PC-3 (cell line): ENCODE data around the gene CD276. TPM values are rescaled to one million over a fixed set of nuclear protein-coding genes. Genes with fewer than 3 reads are reported as not detected.

ENCODE experiments used
- ATAC-seq: fragments of 200-7000 bp; cut with Tn5 transposase; 2 replicates; pipeline ENCODE4 v1.9.1; 2020; ENCODE audit warnings: mild to moderate bottlenecking, moderate library complexity
- BruUV-seq: library from RNA; stranded (reverse); fragments of 400-500 nt; replicated peaks from 2 replicates; lab custom pipeline; 2021; lab: Mats Ljungman, UMichigan
- CTCF ChIA-PET: fragments of 300-600 bp; sonication (Branson Sonifier 250); formaldehyde crosslinking; loops from one replicate; lab custom pipeline; 2022; ENCODE audit warnings: antibody characterized with exemption; lab: Charles Lee
- POLR2A ChIA-PET: fragments of 300-600 bp; sonication (Branson Sonifier 250); formaldehyde crosslinking; loops from one replicate; lab custom pipeline; 2022; ENCODE audit warnings: antibody characterized with exemption; ENCODE audit not compliant: unreplicated experiment; lab: Charles Lee
- DNase-seq: peaks from one replicate; pipeline ENCODE4 v3.0.0-alpha.2; 2015
- H2AFZ ChIP-seq: fragments of 300-600 bp; sonication (generic); 2 replicates; pipeline ENCODE4 v1.6.0; 2016; ENCODE audit warnings: antibody characterized with exemption, low read length
- H3F3A ChIP-seq: fragments of 300-600 bp; sonication (generic); one replicate; pipeline ENCODE4 v1.6.0; 2017; ENCODE audit warnings: antibody characterized with exemption, low read length, control low read depth, mild to moderate bottlenecking; ENCODE audit not compliant: unreplicated experiment
- H3K27ac ChIP-seq: fragments of 300-600 bp; sonication (generic); 2 replicates; pipeline ENCODE4 v1.5.1; 2016; ENCODE audit warnings: mild to moderate bottlenecking, low read length
- H3K27me3 ChIP-seq: fragments of 300-600 bp; sonication (generic); 2 replicates; pipeline ENCODE4 v1.6.1; 2016; ENCODE audit warnings: low read length, mixed read lengths
- H3K36me3 ChIP-seq: fragments of 300-600 bp; sonication (generic); 2 replicates; pipeline ENCODE4 v1.6.1; 2016; ENCODE audit warnings: low read depth, mixed run types, low read length, mixed read lengths
- H3K4me1 ChIP-seq: fragments of 300-600 bp; sonication (generic); 2 replicates; pipeline ENCODE4 v1.5.1; 2016; ENCODE audit warnings: low read length; ENCODE audit not compliant: insufficient read depth
- H3K4me2 ChIP-seq: fragments of 300-600 bp; sonication (generic); 2 replicates; pipeline ENCODE4 v1.6.0; 2016; ENCODE audit warnings: low read length
- H3K4me3 ChIP-seq: fragments of 300-600 bp; sonication (generic); 2 replicates; pipeline ENCODE4 v1.5.1; 2016; ENCODE audit warnings: mild to moderate bottlenecking, low read length, mixed read lengths
- H3K79me2 ChIP-seq: fragments of 300-600 bp; sonication (generic); 2 replicates; pipeline ENCODE4 v1.6.1; 2017; ENCODE audit warnings: low read length, mixed read lengths
- H3K9ac ChIP-seq: fragments of 300-600 bp; sonication (generic); 2 replicates; pipeline ENCODE4 v1.6.0; 2016; ENCODE audit warnings: mild to moderate bottlenecking, low read length
- H3K9me2 ChIP-seq: fragments of 300-600 bp; sonication (generic); replicated peaks from 2 replicates; pipeline ENCODE4 v1.6.1; 2016; ENCODE audit warnings: mixed run types, low read length, mixed read lengths
- H3K9me3 ChIP-seq: fragments of 300-600 bp; sonication (generic); 2 replicates; pipeline ENCODE4 v1.6.1; 2016; ENCODE audit warnings: low read length, mixed read lengths
- H4K20me1 ChIP-seq: fragments of 300-600 bp; sonication (generic); 2 replicates; pipeline ENCODE4 v1.6.1; 2016; ENCODE audit warnings: low read length, mixed read lengths
- CTCF ChIP-seq: fragments of 300-600 bp; sonication (generic); conservative IDR thresholded peaks from 2 replicates; pipeline ENCODE4 v1.5.1; 2017; ENCODE audit warnings: antibody characterized with exemption, low read depth, mild to moderate bottlenecking, low read length
- EZH2 ChIP-seq: fragments of 300-600 bp; sonication (generic); IDR thresholded peaks from one replicate; pipeline ENCODE4 v1.6.1; 2017; ENCODE audit warnings: antibody characterized with exemption, mild to moderate bottlenecking, low read length; ENCODE audit not compliant: unreplicated experiment
- EZH2phosphoT487 ChIP-seq: fragments of 300-600 bp; sonication (generic); IDR thresholded peaks from 2 replicates; pipeline ENCODE4 v1.6.1; 2018; ENCODE audit warnings: mild to moderate bottlenecking, antibody characterized with exemption, low read length, borderline replicate concordance
- intact Hi-C: fragments of 100-400 bp; cut with micrococcal nuclease; formaldehyde crosslinking; loops from 2 replicates; pipeline ENCODE4 v1.9.0; 2023
- total RNA-seq: library from RNA; depleted of rRNA; stranded (reverse); fragments of >200 nt; gene quantifications from 2 replicates; pipeline ENCODE4 v1.2.3, GENCODE V29; 2014

The CD276 gene
- total RNA-seq, 1 experiment from 2014 or later, result 85.3 TPM

DNA sequence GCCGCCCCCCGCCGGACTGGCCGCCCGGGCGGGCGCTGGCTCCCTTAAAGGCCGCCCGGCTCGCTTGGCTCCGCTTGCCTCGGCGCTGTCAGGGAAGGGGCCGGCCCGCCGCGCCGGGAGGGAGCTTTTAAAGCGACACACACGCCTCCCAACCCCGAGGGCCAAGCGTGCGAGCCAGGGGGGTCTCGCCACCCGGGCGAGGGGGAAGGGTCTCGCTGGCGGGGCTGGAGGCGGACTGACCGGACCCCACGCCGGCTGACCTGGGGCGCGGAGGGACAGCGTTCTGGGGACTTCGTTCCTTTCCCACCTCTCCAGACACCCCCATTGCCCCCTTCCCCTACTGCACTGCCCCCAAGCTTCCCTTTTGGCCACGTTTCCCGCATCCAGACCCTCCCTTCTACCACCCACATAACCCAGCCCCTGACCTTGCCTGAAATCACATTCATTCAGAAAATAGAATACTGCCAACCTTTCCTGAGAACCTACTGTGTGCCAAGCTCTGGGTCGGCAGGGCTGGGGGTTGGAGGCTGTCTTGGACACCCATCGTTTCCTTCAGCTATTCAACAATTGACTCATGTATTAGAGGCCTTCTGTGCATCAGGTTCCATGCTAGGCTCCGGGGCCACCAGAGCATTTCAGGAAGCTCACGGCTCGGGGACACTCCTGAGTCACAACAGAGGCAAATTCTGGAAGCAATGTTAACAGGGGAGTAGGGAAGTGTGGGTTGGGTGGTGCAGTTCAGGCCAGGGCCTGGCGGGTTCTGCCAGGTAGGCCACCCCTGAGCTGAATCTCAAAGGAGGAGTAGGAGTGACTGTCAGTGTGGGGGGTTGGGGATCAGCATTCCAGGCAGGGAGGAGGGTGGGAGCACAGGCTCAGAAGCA is 69.3 kb downstream of the CD276 start, which contains the start of gene INSYN1:
TSS of gene INSYN1 (minus strand) at position 102 of the 881 bp plus-strand sequence. CDS start 2,221 bp downstream, outside the sequence.
- no peaks in the 10 kb centered on the region for H3K36me3 ChIP-seq
- H3K4me3 ChIP-seq, result peak within 1 kb of the TSS; percentile 30; the same call in 1 of the 2 replicates
- peak within 1 kb of the TSS; percentile 17; the same call in 1 of the 2 replicates for H3K4me2 ChIP-seq
- no peak within 1 kb of the TSS for H3K27ac ChIP-seq
- no peak for DNase-seq
- TF ChIP-seq EZH2phosphoT487 (no peak), EZH2 (no peak), CTCF (no peak)
- H3K27me3 ChIP-seq, result peaks cover 60% of the 10 kb centered on the region
- no peaks in the 10 kb centered on the region for H3K4me1 ChIP-seq
- no peaks in the 10 kb centered on the region for H3F3A ChIP-seq
- no peak for ATAC-seq
- BruUV-seq, result no TSS peak
- no peak within 1 kb of the TSS for H2AFZ ChIP-seq
- no peaks in the 10 kb centered on the region for H4K20me1 ChIP-seq
- CTCF ChIA-PET, result no interaction called here
- intact Hi-C loops, result no loop called here
- H3K9me2 ChIP-seq, result no peaks in the 10 kb centered on the region
- POLR2A ChIA-PET, result no interaction called here
- H3K9me3 ChIP-seq, result no peaks in the 10 kb centered on the region
- H3K79me2 ChIP-seq, result no peaks in the 10 kb centered on the region
- no peak within 1 kb of the TSS for H3K9ac ChIP-seq

DNA sequence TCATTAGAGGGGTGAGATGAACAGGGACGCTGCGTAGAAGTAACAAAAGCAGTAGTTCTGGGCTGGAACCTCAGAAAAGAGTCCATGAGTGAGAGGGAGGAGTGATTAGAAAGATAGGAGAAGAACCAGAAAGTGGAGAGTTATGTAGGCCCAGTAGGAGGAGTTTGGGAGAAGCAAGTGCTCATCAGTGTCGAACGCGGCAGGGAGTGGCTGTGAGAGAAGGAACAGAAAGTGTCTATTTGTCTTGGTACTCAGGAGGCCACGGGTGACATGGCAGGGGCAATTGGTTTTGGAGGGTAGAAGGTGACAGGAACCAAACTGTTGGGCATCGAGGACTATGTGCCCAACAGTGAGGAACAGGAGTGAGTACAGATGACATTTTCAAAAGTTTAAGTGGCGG is 70.3 kb downstream of the CD276 start:
- TF ChIP-seq EZH2, result no peak
- no peak for TF ChIP-seq EZH2phosphoT487
- no peak for TF ChIP-seq CTCF
- H3K36me3 ChIP-seq, result no peaks in the 10 kb centered on the region
- H4K20me1 ChIP-seq, result no peaks in the 10 kb centered on the region
- no TSS peak for BruUV-seq
- ChIA-PET CTCF (no interaction called here), POLR2A (no interaction called here)
- H3K9ac ChIP-seq, result no peak overlapping the region
- no peak overlapping the region for H3K4me3 ChIP-seq
- H3K4me2 ChIP-seq, result no peak overlapping the region
- H3K27me3 ChIP-seq, result peaks cover 66% of the 10 kb centered on the region
- intact Hi-C loops, result no loop called here
- ATAC-seq (no peak), DNase-seq (no peak)
- no peaks in the 10 kb centered on the region for H3K79me2 ChIP-seq
- H3K9me3 ChIP-seq, result no peaks in the 10 kb centered on the region
- H3K27ac ChIP-seq, result no peak overlapping the region
- no peaks in the 10 kb centered on the region for H3F3A ChIP-seq
- H3K9me2 ChIP-seq, result no peaks in the 10 kb centered on the region
- H2AFZ ChIP-seq, result no peak overlapping the region
- no peaks in the 10 kb centered on the region for H3K4me1 ChIP-seq

DNA sequence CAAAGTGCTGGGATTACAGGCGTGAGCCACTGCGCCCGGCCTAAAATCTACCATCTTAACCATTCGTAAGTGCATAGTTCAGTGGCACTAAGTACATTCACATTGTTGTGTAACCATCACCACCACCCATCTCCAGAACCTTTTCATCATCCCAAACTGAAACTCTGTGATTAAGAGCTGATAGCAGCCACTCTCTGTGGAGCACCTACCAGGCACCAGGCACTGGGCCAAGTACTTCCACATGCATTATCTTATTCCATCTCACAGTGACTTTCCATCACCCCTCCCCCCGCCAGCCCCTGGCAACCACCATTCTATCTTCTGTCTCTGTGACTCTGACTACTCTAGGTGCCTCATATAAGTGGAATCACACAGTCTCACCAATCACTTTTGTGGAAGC is 71.3 kb downstream of the CD276 start:
- H3K9me3 ChIP-seq, result no peaks in the 10 kb centered on the region
- no peak overlapping the region for H3K4me2 ChIP-seq
- no peak overlapping the region for H3K9ac ChIP-seq
- BruUV-seq, result no TSS peak
- ChIA-PET CTCF (no interaction called here), POLR2A (no interaction called here)
- DNase-seq, result no peak
- no peaks in the 10 kb centered on the region for H3K9me2 ChIP-seq
- no peak overlapping the region for H3K27ac ChIP-seq
- TF ChIP-seq EZH2phosphoT487 (no peak), CTCF (no peak)
- H3K36me3 ChIP-seq, result no peaks in the 10 kb centered on the region
- no peaks in the 10 kb centered on the region for H3K4me1 ChIP-seq
- intact Hi-C loops, result no loop called here
- no peaks in the 10 kb centered on the region for H3F3A ChIP-seq
- no peak overlapping the region for H3K4me3 ChIP-seq
- H4K20me1 ChIP-seq, result no peaks in the 10 kb centered on the region
- no peaks in the 10 kb centered on the region for H3K79me2 ChIP-seq
- H2AFZ ChIP-seq, result no peak overlapping the region
- ATAC-seq, result no peak
- H3K27me3 ChIP-seq, result peaks cover 73% of the 10 kb centered on the region
